Suprapubic skin (tissue), 4 donors: Measurements from ENCODE around the gene TM7SF2. TPM values are rescaled to one million over a fixed set of nuclear protein-coding genes. Genes with fewer than 3 reads are reported as not detected.
"Not testable (repeated sequence)": the region's sequence is repeated elsewhere in the genome, so short reads cannot be mapped to it uniquely, and the experiment has no call there.

Experiments
- DNase-seq, 2 donors: peaks; one replicate each; pipeline ENCODE4 v3.0.0-alpha.2; 2019; ENCODE audit warnings: low spot score in 2 of 2
- H3K27ac ChIP-seq: fragments of 200-600 bp; sonication (generic); one replicate; pipeline ENCODE4 v1.5.1; 2019
- H3K27me3 ChIP-seq: fragments of 200-600 bp; sonication (generic); one replicate; pipeline ENCODE4 v1.5.1; 2019
- H3K36me3 ChIP-seq: fragments of 200-600 bp; sonication (generic); one replicate; pipeline ENCODE4 v1.5.1; 2019
- H3K4me1 ChIP-seq: fragments of 200-600 bp; sonication (generic); one replicate; pipeline ENCODE4 v1.5.1; 2019
- H3K4me3 ChIP-seq: fragments of 200-600 bp; sonication (generic); one replicate; pipeline ENCODE4 v1.5.1; 2019; ENCODE audit warnings: mild to moderate bottlenecking
- H3K9me3 ChIP-seq: fragments of 200-600 bp; sonication (generic); one replicate; pipeline ENCODE4 v1.5.1; 2019
- EP300 ChIP-seq: sonication (generic); formaldehyde crosslinking; IDR thresholded peaks from one replicate; pipeline ENCODE4 v1.6.1; 2017; ENCODE audit warnings: antibody characterized with exemption
- POLR2A ChIP-seq, 2 donors: fragments of 450-650 bp; IDR thresholded peaks; one replicate each; pipeline ENCODE4 v1.6.1; 2017; ENCODE audit warnings: antibody characterized with exemption in 2 of 2, mild to moderate bottlenecking in 2 of 2, moderate library complexity in 2 of 2
- POLR2AphosphoS5 ChIP-seq, 3 donors: sonication (generic); formaldehyde crosslinking; IDR thresholded peaks; one replicate each; pipeline ENCODE4 v1.6.1; 2017; ENCODE audit warnings: antibody characterized with exemption in 3 of 3
- WGBS: methylation state at CpG from one replicate; pipeline ENCODE4 v1.1.5; 2018; 5-methylcytosine and 5-hydroxymethylcytosine counted together
- total RNA-seq, 4 donors: library from RNA; depleted of rRNA; stranded (reverse); fragments of >200 nt; gene quantifications; one replicate each; pipeline ENCODE4 v1.1.0, GENCODE V29; 2016
- TF ChIP-seq, protein P1 (sequence below), 2 donors: fragments of 200-600 bp in 1 of 2; fragments of 450-650 bp in 1 of 2; sonication (generic) in 1 of 2; IDR thresholded peaks; one replicate each; pipeline ENCODE4 v1.5.1; 2016 to 2019; ENCODE audit warnings: antibody characterized with exemption in 2 of 2, mild to moderate bottlenecking in 1 of 2, moderate library complexity in 1 of 2

The TM7SF2 gene
- total RNA-seq, 4 donors from 2014 or later = 76.5 to 214 (median 145) TPM

DNA sequence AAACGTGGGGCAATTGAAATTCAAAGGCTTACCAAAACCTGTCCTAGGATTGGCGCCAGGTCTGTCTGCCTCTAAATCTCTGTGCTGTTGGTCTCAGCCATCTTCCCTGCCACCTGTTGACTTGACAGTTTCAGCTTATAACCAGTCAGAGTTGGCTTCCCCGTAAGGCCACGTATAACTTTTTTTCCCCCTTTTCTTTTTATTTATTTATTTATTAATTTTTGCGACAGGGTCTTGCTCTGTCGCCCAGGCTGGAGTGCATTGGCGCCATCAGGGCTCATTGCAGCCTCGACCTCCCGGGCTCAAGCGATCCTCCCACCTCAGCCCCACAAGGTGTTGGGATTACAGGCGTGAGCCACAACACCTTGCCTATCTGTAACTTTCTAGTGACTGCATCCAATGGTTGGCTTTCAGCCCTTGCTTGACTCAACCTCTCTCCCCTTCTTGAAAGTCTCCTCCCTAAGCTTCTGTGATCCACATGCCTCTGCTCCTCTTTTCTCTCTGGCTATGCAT is 24.0 kb downstream of the TM7SF2 start:
- Histone ChIP-seq H3K4me1 (peaks cover 34% of the 10 kb centered on the region), H3K4me3 (peak overlapping the region; percentile 80), H3K27ac (peak overlapping the region; percentile 98), H3K27me3 (no peaks in the 10 kb centered on the region), H3K36me3 (peaks cover 18% of the 10 kb centered on the region), H3K9me3 (no peaks in the 10 kb centered on the region)
- WGBS = 49% methylated on average over 11 of the region's 11 CpGs
- peak in 1 of 2 donors; percentile 59 for DNase-seq
- TF ChIP-seq POLR2AphosphoS5 (IDR thresholded peaks at IDR 0.05) (no peak), EP300 (no peak), POLR2A (IDR thresholded peaks at IDR 0.05) (no peak)
- TF ChIP-seq, protein P1, sequence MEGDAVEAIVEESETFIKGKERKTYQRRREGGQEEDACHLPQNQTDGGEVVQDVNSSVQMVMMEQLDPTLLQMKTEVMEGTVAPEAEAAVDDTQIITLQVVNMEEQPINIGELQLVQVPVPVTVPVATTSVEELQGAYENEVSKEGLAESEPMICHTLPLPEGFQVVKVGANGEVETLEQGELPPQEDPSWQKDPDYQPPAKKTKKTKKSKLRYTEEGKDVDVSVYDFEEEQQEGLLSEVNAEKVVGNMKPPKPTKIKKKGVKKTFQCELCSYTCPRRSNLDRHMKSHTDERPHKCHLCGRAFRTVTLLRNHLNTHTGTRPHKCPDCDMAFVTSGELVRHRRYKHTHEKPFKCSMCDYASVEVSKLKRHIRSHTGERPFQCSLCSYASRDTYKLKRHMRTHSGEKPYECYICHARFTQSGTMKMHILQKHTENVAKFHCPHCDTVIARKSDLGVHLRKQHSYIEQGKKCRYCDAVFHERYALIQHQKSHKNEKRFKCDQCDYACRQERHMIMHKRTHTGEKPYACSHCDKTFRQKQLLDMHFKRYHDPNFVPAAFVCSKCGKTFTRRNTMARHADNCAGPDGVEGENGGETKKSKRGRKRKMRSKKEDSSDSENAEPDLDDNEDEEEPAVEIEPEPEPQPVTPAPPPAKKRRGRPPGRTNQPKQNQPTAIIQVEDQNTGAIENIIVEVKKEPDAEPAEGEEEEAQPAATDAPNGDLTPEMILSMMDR (IDR thresholded peaks at IDR 0.05) = no peak

DNA sequence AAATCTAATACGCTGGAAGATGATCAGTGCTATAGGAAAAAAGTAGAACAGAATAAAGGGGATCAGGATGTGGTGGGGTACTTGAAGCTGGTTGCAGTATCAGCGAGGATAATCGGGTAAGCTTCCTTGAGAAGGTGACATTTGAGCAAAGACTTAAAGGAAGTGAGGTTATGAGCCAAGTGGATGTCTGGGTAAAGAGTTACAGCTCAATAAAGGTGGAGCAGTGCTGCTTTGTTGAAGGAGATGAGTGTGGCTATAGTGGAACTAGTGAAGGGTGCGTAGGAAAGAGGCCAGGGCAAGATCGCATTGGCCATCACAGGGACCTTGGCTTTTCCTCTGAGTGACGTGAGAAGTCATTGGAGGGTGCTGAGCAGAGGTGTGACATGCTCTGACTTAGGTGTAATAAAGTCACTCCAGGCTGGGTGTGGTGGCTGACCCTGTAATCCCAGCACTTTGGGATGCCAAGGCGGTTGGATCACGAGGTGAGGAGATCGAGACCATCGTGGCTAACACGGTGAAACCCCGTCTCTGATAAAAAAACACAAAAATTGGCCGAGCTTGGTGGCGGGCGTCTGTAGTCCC is 24.9 kb downstream of the TM7SF2 start:
- Histone ChIP-seq H3K9me3 (no peaks in the 10 kb centered on the region), H3K27ac (no peak overlapping the region), H3K36me3 (peaks cover 9% of the 10 kb centered on the region), H3K4me3 (no peak overlapping the region), H3K4me1 (peaks cover 33% of the 10 kb centered on the region), H3K27me3 (no peaks in the 10 kb centered on the region)
- peak in 1 of 2 donors; percentile 27 for DNase-seq
- TF ChIP-seq, protein P1 (IDR thresholded peaks at IDR 0.05) = no peak
- no peak for TF ChIP-seq EP300
- TF ChIP-seq POLR2AphosphoS5 (IDR thresholded peaks at IDR 0.05) = no peak
- no peak for TF ChIP-seq POLR2A (IDR thresholded peaks at IDR 0.05)
- 83% methylated on average over 15 of the region's 15 CpGs for WGBS

DNA sequence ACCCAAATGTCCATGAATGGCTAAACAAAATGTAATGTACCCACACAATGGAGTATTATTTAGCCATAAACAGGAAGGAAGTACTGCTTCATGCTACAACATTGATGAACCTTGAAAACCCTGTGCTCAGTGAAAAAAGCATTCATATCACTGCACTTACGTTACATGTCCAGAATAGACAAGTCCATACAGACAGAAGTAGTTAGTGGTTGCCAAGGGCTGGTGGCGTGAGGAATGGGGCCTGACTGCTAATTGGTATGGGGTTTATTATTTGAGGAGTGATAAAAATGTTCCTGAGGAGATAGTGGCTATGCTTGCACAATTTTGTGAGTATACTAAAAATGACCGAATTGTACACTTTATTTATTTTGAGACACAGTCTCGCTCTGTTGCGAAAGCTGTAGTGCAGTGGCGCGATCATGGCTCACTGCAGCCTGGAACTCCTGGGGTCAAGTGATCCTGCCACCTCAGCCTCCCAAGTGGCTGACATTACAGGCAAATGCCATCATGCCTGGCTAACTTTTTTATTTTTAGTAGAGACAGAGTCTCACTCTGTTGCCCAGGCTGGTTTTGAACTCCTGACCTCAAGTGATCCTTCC is 30.3 kb downstream of the TM7SF2 start:
- TF ChIP-seq POLR2AphosphoS5 (IDR thresholded peaks at IDR 0.05) (no peak), POLR2A (IDR thresholded peaks at IDR 0.05) (no peak), EP300 (no peak)
- TF ChIP-seq, protein P1 (IDR thresholded peaks at IDR 0.05) = no peak
- Histone ChIP-seq H3K9me3 (no peaks in the 10 kb centered on the region), H3K27me3 (no peaks in the 10 kb centered on the region), H3K4me1 (no peaks in the 10 kb centered on the region), H3K4me3 (no peak overlapping the region), H3K27ac (no peak overlapping the region), H3K36me3 (no peaks in the 10 kb centered on the region)
- DNase-seq = peak in 1 of 2 donors; percentile 10
- WGBS = 84% methylated on average over 7 of the region's 7 CpGs

DNA sequence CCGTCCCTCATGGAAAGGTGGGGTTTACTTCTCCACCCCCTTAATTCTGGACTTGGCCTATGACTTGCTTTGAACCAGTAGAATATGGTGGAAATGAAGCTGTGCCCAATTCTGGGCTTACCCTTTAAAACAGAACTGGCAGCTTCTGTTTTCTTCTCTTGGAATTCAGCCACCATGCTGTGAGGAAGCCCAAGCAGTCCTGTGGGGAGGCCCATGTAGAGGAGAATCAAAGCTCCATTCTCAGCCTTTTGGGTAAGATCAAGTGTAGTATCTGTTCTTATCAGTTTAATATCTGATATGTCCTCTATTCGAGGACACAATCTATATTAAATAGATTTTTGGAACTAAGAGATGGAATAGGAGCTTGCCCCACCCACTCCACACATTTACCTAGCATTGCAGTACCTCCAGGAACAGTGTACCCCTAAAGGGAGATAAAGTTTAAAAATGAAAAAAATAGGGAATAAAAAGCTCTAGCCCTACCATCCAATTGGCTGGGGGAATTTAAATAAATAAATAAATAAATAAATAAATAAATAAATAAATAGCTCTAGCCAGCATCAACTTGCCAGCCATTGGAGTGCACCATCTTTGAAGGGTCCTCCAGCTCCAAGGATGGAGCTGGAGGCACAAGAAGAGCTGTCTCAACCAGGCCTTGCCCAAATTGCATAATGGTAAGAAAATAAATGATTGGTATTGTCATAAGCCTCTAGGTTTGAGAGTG is 35.8 kb downstream of the TM7SF2 start:
- TF ChIP-seq POLR2AphosphoS5 (IDR thresholded peaks at IDR 0.05) (no peak), POLR2A (IDR thresholded peaks at IDR 0.05) (no peak), EP300 (no peak)
- TF ChIP-seq, protein P1 (IDR thresholded peaks at IDR 0.05) = no peak
- H3K27me3 ChIP-seq = no peaks in the 10 kb centered on the region
- no peak overlapping the region for H3K27ac ChIP-seq
- 90% methylated on average over 2 of the region's 2 CpGs for WGBS
- no peak overlapping the region for H3K4me3 ChIP-seq
- H3K36me3 ChIP-seq = no peaks in the 10 kb centered on the region
- no peaks in the 10 kb centered on the region for H3K9me3 ChIP-seq
- no peak for DNase-seq
- peaks cover 10% of the 10 kb centered on the region for H3K4me1 ChIP-seq

DNA sequence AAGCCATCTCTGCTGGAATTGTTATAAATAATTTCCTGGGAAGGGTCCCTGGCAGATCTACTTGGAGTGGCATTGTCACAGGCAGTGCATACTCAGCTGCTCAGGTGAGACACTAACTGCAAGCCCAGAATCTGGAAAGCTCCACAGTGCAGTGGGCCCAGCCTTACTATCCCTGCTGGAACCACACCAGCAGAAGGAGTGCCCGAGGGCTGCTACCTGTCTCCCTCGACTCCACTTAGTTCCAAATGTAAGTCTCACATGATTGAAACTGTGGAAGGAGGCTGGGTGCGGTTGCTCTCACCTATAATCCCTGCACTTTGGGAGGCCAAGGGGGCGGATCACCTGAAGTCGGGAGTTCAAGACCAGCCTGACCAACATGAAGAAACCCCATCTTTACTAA is 37.0 kb downstream of the TM7SF2 start:
- no peaks in the 10 kb centered on the region for H3K36me3 ChIP-seq
- 74% methylated on average over 5 of the region's 5 CpGs for WGBS
- H3K9me3 ChIP-seq = no peaks in the 10 kb centered on the region
- DNase-seq = peak in 1 of 2 donors; percentile 46
- H3K27me3 ChIP-seq = no peaks in the 10 kb centered on the region
- H3K27ac ChIP-seq = no peak overlapping the region
- peaks cover 10% of the 10 kb centered on the region for H3K4me1 ChIP-seq
- no peak for TF ChIP-seq EP300
- no peak for TF ChIP-seq POLR2AphosphoS5 (IDR thresholded peaks at IDR 0.05)
- TF ChIP-seq, protein P1 (IDR thresholded peaks at IDR 0.05) = no peak
- TF ChIP-seq POLR2A (IDR thresholded peaks at IDR 0.05) = no peak
- no peak overlapping the region for H3K4me3 ChIP-seq

DNA sequence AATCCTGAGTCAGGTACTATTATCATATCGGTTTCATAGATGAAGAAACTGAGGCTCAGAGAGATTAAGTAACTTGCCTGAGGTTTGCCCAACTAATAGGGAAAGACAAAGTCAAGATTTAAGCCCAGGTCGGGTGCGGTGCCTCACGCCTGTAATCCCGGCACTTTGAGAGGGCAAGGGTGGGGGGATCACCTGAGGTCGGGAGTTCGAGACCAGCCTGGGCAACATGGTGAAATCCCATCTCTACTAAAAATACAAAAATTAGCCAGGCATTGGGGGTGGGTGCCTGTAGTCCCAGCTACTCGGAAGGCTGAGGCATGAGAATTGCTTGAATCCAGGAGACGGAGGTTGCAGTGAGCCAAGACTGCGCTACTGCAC is 38.4 kb downstream of the TM7SF2 start:
- not testable (repeated sequence) for H3K27me3 ChIP-seq, H3K27ac ChIP-seq, H3K9me3 ChIP-seq, H3K36me3 ChIP-seq, H3K4me3 ChIP-seq, H3K4me1 ChIP-seq
- DNase-seq = peak in 1 of 2 donors; percentile 44
- 69% methylated on average over 10 of the region's 10 CpGs for WGBS
